Fibroblast of peridontal ligament (primary cell): ENCODE measurements around the gene CERS5.
"Not testable (repeated sequence)": the region's sequence is repeated elsewhere in the genome, so short reads cannot be mapped to it uniquely, and the experiment has no call there.

ENCODE experiments used
- DNase-seq: peaks from one replicate; pipeline ENCODE4 v3.0.0-alpha.2; 2010; ENCODE audit errors: extremely low read depth

CERS5 gene

GRCh38 chr12:50187084-50187900 lies 20.1 kb upstream of the CERS5 start:
- peak; percentile 96 for DNase-seq

- peak; percentile 82 for DNase-seq
Measured at GRCh38 chr12:50186681-50187080, 19.5 kb upstream of the CERS5 start.

GRCh38 chr12:50185970-50186663 lies 18.9 kb upstream of the CERS5 start:
- peak; percentile 74 for DNase-seq

GRCh38 chr12:50185301-50185895 lies 18.2 kb upstream of the CERS5 start:
- no peak for DNase-seq

- DNase-seq: no peak
Measured at GRCh38 chr12:50184261-50184660, 17.1 kb upstream of the CERS5 start.

GRCh38 chr12:50182461-50182860 lies 15.3 kb upstream of the CERS5 start:
- DNase-seq: no peak

GRCh38 chr12:50181691-50182090 lies 14.5 kb upstream of the CERS5 start:
- DNase-seq: no peak

- no peak for DNase-seq
Measured at GRCh38 chr12:50175716-50176026, 8.5 kb upstream of the CERS5 start.

GRCh38 chr12:50174971-50175715 lies 8.0 kb upstream of the CERS5 start:
- peak; percentile 96 for DNase-seq

GRCh38 chr12:50166799-50167048 lies 445 bp downstream of the CERS5 start:
- DNase-seq: no peak

- DNase-seq: no peak
Measured at GRCh38 chr12:50164963-50165362, 2.2 kb downstream of the CERS5 start.

- peak; percentile 43 for DNase-seq
Measured at GRCh38 chr12:50162230-50162629, 4.9 kb downstream of the CERS5 start.

GRCh38 chr12:50160643-50161042 lies 6.5 kb downstream of the CERS5 start:
- no peak for DNase-seq

GRCh38 chr12:50157259-50157658 lies 9.9 kb downstream of the CERS5 start:
- no peak for DNase-seq

- no peak for DNase-seq
Measured at GRCh38 chr12:50156641-50157040, 10.5 kb downstream of the CERS5 start.

- not testable (repeated sequence) for DNase-seq
Measured at GRCh38 chr12:50154947-50155346, 12.2 kb downstream of the CERS5 start.

GRCh38 chr12:50151047-50151687 lies 16.0 kb downstream of the CERS5 start:
- no peak for DNase-seq

GRCh38 chr12:50149311-50149710 lies 17.9 kb downstream of the CERS5 start:
- DNase-seq: no peak

- DNase-seq: not testable (repeated sequence)
Measured at GRCh38 chr12:50148011-50148410, 19.2 kb downstream of the CERS5 start.

GRCh38 chr12:50147281-50147680 lies 19.9 kb downstream of the CERS5 start:
- DNase-seq: no peak

GRCh38 chr12:50145439-50145838 lies 21.7 kb downstream of the CERS5 start:
- no peak for DNase-seq

- DNase-seq: no peak
Measured at GRCh38 chr12:50142993-50143392, 24.2 kb downstream of the CERS5 start.
